GM08714 (cell line): ENCODE results near the gene RAB3C.

Experiments used
- H3K4me3 ChIP-seq: fragments of 200-500 bp; sonication (Bioruptor generic); 2 replicates; pipeline ENCODE4 v1.5.1; 2014; ENCODE audit warnings: mild to moderate bottlenecking, low read length, inconsistent platforms
- ZNF274 ChIP-seq: IDR thresholded peaks from 2 replicates; pipeline ENCODE4 v1.6.1; 2012; ENCODE audit warnings: mild to moderate bottlenecking, low read depth, low read length

The RAB3C gene

GRCh38 chr5:58752104-58752503, 169.2 kb downstream of the RAB3C start:
- no peak for TF ChIP-seq ZNF274
- H3K4me3 ChIP-seq, result no peak overlapping the region

DNA sequence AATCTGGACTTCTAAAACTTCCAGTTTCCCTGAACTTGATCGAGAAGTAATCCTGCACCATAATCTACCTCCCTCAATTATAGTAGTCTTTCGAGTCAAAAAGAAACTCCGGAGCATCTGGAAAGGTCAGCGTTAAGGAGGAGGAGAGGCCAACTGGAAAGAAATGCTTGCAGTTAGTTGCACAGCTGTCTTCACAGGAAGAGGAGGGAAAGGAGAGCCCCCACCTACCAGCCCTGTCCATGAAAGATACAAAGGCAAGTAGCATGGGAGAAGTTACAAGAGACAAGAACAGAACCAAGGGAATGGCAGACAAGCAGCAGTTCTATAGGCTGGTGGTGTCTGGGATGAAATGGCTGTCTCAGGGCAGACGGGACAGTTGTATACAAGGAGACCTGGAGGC, 170.6 kb downstream of the RAB3C start:
- H3K4me3 ChIP-seq, result no peak overlapping the region
- TF ChIP-seq ZNF274, result no peak

- H3K4me3 ChIP-seq, result no peak overlapping the region
- no peak for TF ChIP-seq ZNF274
Observed at GRCh38 chr5:58754250-58754649, 171.4 kb downstream of the RAB3C start.

DNA sequence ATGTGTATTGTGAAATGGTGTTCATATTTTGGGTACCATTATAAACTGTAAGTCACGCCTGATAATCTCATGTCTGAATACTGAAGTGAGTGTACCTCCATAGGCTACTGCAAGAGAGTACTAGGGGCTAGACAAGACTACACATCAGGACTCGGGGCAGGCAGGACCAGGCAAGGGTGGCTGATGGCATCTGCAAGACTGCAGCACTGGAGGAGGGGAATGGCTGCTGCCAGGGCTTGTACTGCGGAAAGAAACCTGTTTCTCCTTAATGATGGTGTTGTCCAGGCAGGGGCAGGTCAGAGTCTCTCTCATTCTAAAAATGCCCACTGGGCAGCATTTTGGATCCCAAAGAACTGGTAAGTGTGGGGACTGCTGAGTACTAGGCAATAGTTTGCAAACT, 172.5 kb downstream of the RAB3C start:
- no peak for TF ChIP-seq ZNF274
- H3K4me3 ChIP-seq, result no peak overlapping the region

DNA sequence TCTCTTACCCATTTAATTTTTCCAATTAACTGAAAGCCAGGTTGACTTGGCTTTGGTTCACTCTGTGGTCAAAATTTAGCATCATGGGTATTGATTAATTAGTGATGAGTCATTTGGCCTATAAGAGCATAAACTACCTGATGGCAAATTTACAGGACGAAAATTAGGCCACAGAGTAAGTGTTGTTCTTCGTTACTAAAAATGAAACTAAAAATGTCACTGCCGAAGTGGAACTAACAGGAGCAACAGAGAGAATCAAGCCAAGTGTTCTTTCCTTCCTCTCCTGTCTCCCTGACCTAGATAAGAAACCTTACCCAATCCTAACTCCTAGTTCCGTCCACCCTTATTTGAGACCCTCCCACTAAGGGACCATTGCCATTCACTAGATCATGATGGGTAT, 176.9 kb downstream of the RAB3C start:
- no peak overlapping the region; the same call in 1 of the 2 replicates for H3K4me3 ChIP-seq
- no peak for TF ChIP-seq ZNF274

DNA sequence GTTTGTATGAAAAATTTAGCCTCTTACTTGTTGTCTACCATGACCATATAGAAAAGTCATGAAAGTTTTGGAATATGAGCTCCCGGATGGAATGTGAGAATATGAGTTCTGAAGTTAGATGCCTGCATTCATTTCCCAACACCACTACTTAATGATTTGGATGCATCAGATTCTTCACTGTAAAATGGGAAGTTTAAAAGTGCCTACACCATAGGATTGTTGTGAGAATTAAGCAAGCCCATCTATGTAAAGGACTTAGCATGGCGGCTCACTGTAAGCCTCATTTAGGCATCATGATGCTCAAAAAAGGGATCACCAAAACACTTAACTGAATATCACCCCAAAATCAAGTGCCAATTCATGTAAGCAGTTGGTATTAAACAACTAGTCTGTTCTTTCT, 177.3 kb downstream of the RAB3C start:
- no peak overlapping the region for H3K4me3 ChIP-seq
- TF ChIP-seq ZNF274, result no peak

GRCh38 chr5:58761407-58761806, 178.5 kb downstream of the RAB3C start:
- TF ChIP-seq ZNF274, result no peak
- no peak overlapping the region for H3K4me3 ChIP-seq

GRCh38 chr5:58763390-58763789, 180.5 kb downstream of the RAB3C start:
- H3K4me3 ChIP-seq, result no peak overlapping the region
- no peak for TF ChIP-seq ZNF274

GRCh38 chr5:58764199-58764598, 181.3 kb downstream of the RAB3C start:
- no peak for TF ChIP-seq ZNF274
- H3K4me3 ChIP-seq, result no peak overlapping the region

GRCh38 chr5:58765058-58765457, 182.2 kb downstream of the RAB3C start:
- H3K4me3 ChIP-seq, result no peak overlapping the region
- no peak for TF ChIP-seq ZNF274

- TF ChIP-seq ZNF274, result no peak
- no peak overlapping the region for H3K4me3 ChIP-seq
Observed at GRCh38 chr5:58767104-58767503, 184.2 kb downstream of the RAB3C start.

GRCh38 chr5:58770136-58770535, 187.3 kb downstream of the RAB3C start:
- H3K4me3 ChIP-seq, result no peak overlapping the region
- no peak for TF ChIP-seq ZNF274

DNA sequence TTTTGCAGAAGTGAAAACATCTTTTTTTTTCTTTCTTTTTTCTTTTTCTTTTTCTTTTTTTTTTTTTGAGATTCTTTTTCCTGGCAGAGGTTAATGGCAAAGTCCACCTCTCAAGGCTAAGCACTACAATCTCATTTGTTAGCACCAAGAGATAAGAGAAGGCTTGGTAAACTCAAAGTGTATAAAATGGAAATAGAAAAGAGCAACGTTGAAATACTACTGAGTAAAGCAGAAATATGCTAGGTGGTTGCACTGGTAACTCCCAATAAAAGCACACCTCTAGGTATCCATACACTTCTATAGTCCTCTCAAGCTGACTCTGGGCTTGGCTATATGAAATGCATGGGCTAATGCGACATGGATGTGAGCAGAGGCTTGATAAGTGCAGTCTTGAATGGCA, 188.9 kb downstream of the RAB3C start:
- H3K4me3 ChIP-seq, result no peak overlapping the region
- TF ChIP-seq ZNF274, result no peak

DNA sequence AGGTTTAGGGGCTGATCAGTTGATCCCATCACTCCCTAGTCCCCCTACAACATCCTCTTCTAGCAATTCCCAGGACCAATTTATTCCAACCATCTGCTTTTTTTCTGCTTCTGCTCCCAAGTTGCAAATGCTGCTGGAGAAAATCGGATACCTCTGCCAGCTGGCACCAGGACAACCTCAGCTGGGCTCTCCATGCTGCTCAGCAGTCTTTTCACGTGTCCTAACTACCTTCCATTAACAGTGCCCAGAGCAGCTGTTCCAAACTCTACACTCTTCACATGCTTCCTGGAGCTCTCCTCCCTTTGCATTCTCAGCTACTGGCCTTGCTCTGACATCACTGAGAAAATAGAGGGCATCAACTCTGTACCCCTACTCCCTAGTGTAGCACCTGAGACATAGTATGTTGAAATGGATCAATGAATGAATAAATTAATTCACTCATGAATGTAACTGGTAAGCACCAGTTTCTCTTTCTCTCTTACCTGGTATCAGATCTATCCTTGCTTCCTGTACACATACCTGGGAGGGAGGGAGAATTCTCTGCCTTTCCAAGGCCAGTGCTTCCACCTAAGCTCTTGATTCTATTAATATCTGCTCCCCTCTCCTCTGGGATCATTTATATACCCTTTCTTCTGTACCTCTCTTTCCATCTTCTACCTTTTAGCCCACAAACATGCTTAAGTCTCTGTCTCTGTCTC, 191.0 kb downstream of the RAB3C start:
- TF ChIP-seq ZNF274, result no peak
- no peak overlapping the region for H3K4me3 ChIP-seq

- H3K4me3 ChIP-seq, result no peak overlapping the region
- TF ChIP-seq ZNF274, result no peak
Observed at GRCh38 chr5:58774937-58775336, 192.1 kb downstream of the RAB3C start.

GRCh38 chr5:58775701-58776262, 192.9 kb downstream of the RAB3C start:
- no peak for TF ChIP-seq ZNF274
- no peak overlapping the region for H3K4me3 ChIP-seq
